HG03103 (cell line): Measurements from ENCODE around the gene OTOF.

Source experiments
- ATAC-seq: cut with Tn5 transposase; IDR thresholded peaks from one replicate; pipeline ENCODE4 v1.9.1; 2021; ENCODE audit warnings: low read depth; ENCODE audit not compliant: unreplicated experiment

Gene OTOF

DNA sequence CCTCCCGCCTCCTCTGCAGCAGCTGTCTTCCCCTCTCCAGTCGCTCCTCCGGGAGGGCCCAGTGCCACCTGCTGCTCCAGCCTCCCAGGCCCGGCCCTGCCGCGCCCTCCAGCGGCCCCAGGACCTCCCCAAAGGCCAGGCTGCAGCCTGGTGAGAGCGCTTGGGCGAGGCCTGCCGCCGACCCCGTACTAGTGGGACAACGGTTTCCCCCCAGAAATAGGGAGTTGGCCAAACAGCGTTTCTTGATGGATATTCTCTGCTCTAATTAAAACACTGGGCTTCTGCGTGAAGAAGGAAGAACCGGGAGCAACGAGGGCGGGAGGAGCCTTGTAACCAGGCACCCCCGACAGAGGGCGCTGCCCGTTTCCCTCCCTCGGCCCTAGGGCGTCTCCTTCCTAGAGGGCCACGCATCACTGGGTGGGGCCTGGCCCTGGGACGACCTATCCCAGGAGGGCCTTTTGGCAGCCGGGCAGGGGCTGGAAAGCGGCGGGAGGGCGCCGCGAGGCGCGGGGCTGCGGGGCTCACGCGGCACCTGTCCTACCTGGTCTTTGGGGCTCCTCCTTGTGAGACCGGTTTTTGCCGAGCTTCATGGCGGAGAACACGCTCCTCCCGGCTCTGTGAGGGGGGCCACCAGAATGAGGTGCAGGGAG lies 25.4 kb upstream of the OTOF start:
- peak; percentile 74 for ATAC-seq

DNA sequence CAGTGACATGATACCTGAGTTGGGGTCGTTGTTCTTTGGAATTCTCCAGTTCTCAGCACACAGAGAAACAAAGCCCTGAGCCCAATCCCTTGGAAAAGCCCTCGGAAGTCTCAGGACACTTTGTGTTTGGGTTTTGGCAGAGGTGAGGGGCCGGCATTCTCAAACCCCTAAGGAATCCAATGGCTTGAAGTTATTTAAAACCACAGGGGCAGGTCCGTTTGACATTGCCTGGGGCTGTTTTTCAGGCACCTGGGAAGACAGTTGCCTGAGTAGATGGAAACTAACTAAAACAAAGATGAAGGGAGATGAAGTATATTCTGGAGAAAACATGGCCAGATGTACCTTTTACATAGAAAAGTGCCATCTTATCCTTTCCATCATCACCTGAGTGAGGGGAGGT lies 22.5 kb upstream of the OTOF start:
- ATAC-seq = no peak

DNA sequence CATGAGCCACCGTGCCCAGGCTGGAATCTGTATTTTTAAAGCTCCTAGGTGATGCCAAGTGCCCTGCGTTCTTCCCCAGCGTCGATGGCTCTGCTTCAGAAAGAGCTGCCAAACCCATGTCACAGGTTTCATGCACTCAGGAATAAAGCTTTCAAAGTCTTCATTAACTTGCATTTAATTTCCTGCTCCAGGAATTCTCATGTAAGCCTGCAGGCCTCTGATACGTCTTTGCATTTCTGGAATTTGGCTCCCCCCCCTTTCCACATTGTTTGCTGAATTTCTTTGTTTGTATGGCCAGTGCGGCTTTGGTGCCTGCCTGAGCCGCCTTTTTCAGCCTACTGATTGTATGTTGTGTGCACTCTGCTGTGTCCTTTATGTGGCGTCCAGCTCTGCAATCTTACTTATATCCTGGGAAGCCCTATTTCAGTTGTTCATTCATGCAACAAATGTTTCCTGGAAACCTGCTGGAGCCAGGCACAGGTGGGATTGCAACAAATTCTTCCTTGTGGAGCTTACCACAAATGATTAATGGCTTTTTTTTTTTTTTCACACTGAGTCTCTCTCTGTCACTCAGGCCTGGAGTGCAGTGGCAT lies 17.9 kb upstream of the OTOF start:
- no peak for ATAC-seq

DNA sequence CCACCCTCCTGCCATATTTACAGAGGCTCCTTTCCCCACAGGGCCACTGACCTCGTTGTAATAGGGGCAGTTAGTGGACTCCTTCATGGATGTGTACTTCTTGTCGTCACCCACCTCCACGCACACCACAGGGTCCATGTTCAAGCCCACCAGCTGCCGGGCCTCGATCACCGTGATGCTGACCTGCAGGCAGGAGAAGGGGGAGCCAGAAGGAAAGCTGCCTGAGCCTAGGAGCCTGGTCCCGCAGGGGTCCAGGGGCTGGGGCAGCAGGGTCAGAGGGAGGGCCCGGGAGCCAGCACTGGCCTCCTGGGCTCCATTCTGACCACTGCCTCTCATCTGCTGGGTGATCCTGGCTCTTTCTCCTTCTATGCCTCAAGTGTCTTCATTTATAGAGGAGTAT lies 17.0 kb upstream of the OTOF start:
- ATAC-seq = no peak

DNA sequence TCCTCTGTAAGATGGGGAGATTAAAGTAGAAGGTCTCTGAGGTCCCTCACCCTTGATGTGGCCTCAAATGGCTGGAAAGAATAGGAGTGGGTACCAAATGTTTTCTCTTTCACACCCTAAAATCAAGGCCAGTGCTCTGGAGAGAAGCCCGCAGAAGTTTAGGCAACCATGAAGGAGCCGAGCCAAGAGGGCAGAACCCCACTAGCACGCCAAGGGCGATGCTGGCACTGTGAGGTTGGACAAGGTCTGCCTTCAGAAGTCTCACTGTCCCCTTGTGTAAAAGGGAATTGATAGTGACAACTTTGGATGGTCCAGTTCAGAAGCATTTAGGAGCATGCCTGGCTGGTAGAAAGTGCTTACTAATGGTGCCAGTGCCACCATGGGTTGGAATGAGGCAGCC lies 16.3 kb upstream of the OTOF start:
- ATAC-seq = no peak

DNA sequence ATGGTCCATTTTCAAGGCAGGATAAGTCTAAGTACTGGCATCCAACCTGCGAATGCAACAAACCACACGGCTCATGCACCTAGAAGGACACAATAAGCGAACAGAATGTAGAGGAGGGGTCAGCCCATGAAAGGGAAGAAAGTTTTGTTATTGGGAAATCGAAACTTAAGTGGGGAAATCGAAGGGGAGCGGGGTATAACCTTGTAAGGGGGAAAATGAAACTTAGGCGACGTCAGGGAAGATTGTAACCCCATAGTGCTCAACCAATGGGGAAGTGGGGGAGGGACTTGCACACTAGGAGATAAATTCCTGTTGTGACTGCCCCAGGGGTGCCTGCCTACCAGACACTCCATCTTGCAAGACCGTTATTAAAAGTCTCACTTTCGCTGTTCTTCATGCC lies 15.6 kb upstream of the OTOF start:
- no peak for ATAC-seq

DNA sequence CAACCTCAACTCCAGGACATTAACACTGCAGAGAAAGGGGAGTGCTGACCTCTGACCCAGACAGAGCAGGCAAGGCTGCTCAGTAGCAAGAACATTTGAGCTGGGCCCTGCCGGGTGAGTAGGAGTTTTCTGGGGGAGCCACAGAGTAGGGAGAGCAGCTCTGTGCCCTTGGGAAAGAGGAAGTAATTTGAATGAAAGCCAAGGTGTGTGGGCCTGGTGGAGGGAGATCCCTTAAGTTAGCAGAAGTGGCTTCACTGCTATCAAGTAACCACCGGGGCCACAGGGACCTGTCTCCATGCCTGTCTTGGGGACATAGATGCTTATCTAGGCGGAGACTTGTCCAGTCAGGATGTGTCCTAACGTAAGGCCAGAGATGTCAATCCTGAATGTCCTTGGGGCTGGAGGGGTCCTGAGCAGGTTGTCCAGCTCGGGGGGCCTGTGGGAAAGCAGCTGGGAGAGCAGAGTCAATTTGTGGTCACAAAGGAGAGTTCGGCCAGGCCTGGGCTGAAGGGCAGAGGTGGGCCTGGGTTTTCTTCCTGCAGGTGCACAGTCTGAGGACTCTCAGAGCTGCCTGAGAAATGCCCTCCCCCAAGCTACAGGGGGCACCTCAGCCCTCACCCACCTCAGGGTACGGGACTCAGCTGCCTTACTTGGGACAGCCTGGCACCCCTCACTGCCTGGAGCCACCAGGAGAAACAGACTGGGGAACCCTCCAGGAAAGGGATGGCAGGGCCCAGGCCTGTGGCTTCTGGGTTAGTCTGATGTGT lies 15.0 kb upstream of the OTOF start:
- ATAC-seq = no peak

DNA sequence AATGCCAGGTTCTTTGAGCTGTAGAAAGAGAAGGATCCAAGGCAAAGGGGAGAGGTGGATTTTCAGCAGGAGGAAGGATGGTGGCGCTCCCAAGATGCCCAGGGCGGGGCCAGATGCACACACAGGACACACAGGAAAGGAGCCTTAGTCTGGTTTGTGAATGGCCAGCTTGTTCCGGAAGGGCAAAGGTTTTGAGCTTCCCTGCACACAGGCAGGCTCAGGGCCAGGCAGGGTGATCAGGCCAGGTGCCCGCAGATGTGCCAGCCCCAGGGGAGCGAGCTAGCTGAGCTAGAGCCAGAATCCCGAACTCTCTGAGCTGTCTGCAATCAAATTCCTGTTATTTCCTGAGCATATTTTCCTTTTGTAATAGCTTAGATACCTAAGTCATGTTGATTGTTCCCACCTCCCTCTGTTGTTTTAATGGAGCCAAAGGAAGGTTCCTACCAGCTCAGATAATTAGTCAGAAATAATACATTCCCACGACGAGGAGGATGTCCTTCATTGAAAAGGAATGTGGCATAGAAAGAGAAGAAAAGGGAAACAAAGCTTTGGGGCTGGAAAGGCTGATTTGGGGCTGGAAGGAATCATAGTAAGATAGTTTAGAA lies 13.7 kb upstream of the OTOF start:
- no peak for ATAC-seq

DNA sequence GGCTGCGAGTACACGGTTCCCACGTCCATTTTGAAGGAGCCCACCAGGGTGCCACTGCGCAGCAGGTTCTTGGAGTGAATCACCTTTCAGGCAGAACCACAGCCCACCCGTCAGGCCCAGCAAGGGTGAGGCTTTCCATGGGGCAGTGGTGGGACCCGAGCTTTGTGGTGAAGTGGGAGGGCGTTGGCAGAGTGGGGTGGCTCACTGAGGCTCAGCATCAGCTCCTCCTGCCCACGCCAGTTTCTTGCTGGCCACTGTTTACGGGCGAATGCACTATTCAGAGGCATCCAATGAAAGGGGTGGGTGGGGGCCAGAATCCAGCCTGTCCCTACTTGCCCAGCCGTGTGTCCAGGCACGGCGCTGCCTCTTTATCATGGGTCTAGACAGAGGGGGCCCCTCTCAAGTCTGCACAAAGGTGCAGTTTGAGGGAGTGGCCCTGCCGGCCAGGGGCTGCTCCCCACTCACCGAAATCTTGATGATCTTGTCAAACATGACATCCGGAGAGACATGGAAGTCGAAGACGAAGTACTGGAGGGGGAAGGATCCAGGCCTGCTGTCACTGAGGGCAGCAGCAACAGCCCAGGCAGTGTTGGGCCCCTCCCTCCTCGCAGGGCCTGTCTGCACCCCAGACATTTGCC lies 11.4 kb upstream of the OTOF start:
- no peak for ATAC-seq

DNA sequence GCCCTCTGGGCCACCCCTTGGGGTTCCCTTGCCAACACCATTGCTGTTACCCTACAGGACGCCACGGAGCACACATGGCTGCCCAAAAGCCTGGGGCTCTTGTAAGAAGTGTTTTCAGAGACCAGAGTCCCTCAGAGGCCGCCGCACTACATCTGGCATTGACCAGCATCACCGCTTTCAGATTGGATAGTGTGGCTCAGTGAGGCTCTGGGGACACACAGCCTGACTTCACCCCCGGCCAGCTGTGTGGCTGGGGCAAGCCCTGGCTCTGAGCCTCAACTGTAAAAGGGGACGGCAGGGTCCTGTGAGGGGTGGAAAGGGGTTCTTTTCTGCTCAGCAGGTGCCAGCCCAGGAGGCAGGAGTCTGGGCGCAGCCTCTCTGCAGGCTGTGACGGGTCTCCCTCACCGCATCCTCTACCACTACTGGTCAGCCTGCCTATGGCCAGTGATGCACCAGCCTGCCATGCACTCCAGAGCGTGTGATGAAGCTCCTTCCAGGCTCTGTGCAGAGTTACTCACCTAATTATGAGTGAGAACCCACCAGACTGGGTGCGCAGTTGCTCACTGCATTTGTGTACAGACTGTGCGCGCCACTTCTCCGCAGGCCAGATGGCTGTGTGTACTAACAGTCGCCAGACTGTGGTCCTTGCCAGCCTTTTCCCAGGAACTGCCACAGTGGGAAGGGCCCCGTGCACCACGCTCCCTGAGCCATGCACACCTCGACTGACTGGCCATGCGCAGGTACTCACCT lies 10.7 kb upstream of the OTOF start:
- ATAC-seq = no peak

DNA sequence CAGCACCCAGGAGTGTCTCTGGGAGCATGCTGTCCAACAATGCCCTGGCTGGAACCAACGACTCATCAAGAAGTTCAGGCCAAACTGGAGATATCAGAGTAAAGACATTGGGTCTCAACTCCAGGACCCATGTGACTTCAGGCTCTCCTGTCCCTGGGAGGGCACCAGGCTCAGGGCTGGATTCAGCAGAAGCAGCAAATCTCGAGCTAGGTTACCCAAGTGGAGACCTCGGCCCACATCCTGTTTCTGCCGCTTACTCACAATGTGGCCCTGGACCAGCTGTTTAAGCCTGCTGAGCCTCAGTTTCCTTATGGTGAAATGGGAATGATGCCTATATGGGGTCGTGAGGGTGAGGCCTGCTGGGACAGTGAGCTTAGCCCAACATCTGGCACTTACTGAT lies 9.3 kb upstream of the OTOF start:
- no peak for ATAC-seq

DNA sequence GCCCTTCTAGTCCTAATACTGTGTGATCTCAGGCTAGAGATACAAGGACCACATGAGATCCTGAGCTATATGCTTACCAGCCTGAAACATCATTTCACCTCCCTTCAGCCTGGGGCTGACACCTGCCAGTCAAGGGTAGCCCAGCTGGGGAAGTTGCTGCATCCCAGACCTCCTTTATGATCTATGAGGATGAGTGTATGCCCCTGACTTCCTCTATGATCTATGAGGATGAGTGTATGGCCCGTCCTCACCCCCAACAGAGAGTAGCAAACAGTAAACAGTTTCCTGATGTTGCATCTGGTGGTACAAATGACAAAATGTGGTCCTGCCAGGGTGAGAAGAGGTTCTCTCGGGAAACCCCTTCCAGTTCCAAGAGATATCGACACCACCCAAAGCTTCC lies 8.9 kb upstream of the OTOF start:
- no peak for ATAC-seq

DNA sequence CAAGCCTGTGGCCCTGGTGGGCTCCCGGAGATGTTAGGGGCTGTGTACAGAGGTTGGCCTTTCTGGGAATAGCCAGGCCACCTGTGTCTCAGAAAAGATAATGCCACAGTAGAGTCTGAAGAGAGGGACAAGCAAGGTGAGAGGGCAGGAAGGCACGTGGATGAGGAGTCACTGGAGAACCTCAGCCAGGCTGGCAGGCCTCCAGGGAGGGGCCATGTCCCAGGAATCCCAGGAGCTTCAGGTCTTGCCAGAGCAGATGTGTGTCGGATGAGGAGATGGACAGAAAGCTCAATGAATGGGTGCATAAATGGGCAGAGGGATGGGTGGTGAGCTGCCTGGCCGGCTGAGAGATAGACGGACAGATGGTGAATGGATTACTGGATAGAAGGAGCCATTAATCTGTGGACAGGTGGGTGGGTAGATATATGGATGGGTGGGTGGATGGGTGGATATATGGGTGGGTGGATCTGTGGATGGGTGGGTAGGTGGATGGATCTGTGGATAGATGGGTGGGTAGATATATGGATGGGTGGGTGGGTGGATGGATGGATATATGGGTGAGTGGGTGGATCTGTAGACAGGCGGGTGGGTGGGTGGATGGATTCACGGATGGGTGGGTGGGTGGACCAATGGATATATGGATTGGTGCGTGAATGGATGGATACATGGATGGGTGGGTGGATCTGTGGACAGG lies 7.9 kb upstream of the OTOF start:
- ATAC-seq = no peak

DNA sequence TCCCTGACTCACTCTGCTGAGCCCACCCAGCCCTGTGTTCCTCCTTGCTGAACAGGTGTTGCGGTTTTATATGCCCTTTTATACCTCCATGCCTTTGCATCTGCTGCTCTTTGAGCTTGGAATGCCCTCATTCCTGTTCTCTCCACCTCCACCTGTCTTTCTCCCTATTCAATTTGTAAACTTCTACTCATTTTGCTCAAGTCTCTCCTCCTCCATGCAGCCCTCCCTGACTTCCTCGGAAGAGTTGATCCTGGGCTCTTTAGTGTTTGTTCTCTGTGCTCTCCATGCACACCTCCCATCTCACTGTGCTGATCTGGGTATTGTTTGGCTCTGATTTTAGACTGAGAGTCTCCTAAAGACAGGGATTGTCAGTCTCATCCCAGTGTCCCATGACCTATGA lies 7.2 kb upstream of the OTOF start:
- no peak for ATAC-seq

DNA sequence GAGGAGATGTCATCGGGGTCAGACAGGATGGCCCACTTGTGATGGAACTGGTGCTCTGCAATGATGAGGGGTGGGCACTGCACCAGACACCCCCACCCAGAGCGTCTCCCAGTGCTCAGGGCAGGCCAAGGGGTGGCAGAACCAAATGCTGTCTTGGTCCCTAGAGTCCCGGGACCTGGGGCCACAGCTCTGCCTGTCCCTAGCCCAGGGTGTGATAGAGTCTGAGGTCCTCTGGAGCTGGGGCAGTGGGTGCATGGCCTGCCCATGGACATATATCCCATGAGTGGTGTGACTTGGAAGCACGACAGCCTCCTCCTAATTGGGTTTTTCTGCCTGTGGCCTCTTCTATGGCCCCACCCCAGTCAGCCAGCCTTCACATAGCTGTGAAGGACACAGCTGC lies 6.7 kb upstream of the OTOF start:
- ATAC-seq = no peak

DNA sequence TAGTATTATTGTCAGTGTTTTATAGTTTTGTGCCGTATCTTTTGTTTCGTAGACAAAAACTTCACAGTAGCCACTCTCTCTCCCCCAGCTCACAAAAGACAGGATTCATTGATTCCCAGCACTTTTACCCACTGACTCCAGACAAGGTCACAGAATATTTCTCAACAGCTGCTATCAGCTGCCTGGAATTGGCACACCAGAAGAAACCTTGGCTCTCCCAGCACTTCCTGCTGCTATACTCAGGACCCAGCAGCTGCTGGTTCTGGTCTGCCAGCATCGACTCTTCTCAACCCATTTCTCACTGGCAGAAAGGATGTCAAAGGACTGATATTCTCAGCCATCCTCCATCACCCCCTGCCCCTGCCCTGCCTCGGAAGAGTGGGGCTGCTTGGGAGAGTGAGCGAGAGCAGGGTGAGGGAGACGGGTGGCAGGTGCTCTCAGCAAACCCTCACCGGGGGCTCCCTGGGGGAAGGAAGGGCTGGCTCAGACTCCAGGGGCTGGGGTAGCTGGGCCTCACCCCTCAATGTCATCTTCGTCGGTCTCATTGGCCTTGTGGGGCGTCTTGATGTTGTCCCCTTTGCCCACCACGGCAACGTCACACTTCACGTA lies 6.1 kb upstream of the OTOF start:
- no peak for ATAC-seq

DNA sequence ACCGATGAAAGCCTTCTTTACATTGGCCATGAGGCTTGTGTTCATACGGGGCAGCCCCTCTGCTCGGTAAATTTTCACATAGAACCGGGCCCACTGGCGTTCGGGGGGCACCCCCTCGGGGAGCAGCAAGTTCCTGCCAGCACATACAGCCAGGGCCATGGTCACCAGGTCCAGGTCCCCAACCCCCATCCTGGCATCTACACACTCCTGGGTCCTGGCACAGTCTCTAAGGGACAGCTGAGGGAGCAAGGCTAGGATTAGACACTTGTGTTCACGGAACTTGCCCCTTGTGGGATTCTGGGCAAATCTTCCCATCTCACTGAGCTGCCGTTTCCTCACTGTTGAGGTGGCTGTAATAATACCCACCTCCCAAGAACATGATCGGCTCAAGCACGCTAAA lies 5.6 kb upstream of the OTOF start:
- ATAC-seq = no peak

DNA sequence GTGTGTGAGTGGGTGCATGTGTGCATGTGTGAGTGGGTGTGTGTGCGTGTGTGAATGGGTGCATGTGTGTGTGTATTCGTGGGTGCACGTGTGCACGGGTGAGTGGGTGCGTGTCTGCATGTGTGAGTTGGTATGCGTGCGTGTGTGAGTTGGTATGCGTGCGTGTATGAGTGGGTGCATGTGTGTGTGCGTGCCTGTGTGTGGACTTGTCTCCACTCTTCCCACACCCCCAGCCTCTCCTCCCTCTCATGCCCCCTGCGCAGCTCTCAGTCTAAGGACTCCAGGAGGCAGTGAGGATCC lies 5.1 kb upstream of the OTOF start:
- no peak for ATAC-seq

DNA sequence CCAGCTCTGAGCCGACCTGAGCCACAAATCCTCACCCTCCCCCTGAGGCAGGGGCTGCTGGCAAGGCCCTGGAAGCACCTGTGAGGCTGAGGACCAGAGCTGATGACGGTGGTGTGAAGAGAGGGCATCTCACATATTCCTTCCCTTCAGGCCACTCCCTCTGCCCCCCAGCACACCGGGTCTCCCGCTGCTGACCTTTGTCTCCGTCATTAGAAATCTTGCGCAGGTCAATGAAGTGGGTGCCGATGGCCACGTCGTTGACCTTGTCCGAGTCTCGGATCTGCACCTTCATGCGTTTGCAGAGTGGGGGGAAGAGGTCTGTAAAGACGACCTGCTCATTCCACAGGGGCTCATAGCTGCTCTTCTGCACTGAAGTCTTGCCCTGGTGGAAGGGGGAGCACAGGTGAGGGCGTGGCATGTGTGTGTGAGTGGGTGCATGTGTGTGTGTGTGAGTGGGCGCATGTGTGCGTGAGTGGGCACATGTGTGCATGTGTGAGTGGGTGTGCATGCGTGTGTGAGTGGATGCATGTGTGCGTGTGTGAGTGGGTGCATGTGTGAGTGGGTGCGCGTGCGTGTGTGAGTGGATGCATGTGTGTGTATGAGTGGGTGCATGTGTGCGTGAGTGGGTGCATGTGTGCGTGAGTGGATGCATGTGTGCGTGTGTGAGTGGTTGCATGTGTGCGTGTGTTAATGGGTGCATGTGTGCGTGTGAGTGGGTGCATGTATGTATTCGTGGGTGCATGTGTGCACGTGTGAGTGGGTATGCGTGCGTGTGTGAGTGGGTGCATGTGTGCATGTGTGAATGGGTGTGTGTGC lies 4.5 kb upstream of the OTOF start:
- ATAC-seq = no peak
